Neural progenitor cell (in vitro differentiated cells): ENCODE data around the gene SLC5A10. TPM values are rescaled to one million over a fixed set of nuclear protein-coding genes. Genes with fewer than 3 reads are reported as not detected.
"Not testable (repeated sequence)": the region's sequence is repeated elsewhere in the genome, so short reads cannot be mapped to it uniquely, and the experiment has no call there.

Experiments used
- DNase-seq: peaks from one replicate; pipeline ENCODE4 v3.0.0-alpha.2; 2016; ENCODE audit warnings: low spot score
- H2AFZ ChIP-seq: fragments of 200-600 bp; sonication (generic); replicated peaks from 2 replicates; pipeline ENCODE4 v1.6.1; 2016; ENCODE audit warnings: antibody characterized with exemption
- H3F3A ChIP-seq: fragments of 200-600 bp; sonication (generic); 2 replicates; pipeline ENCODE4 v1.6.1; 2016; ENCODE audit warnings: antibody characterized with exemption, low read depth
- H3K27ac ChIP-seq: fragments of 200-600 bp; sonication (generic); 2 replicates; pipeline ENCODE4 v1.5.1; 2016; ENCODE audit warnings: mild to moderate bottlenecking
- H3K27me3 ChIP-seq: fragments of 200-600 bp; sonication (generic); 2 replicates; pipeline ENCODE4 v1.6.1; 2016; ENCODE audit warnings: mild to moderate bottlenecking, moderate library complexity
- H3K36me3 ChIP-seq: fragments of 200-600 bp; sonication (generic); 2 replicates; pipeline ENCODE4 v1.5.1; 2016
- H3K4me1 ChIP-seq: fragments of 200-600 bp; sonication (generic); 2 replicates; pipeline ENCODE4 v1.6.1; 2016; ENCODE audit warnings: mixed run types
- H3K4me2 ChIP-seq: fragments of 200-600 bp; sonication (generic); 2 replicates; pipeline ENCODE4 v1.6.1; 2016
- H3K4me3 ChIP-seq: fragments of 200-600 bp; sonication (generic); 2 replicates; pipeline ENCODE4 v1.5.1; 2016
- H3K79me2 ChIP-seq: fragments of 200-600 bp; sonication (generic); 2 replicates; pipeline ENCODE4 v1.6.1; 2016; ENCODE audit warnings: low read depth
- H3K9ac ChIP-seq: fragments of 200-600 bp; sonication (generic); 2 replicates; pipeline ENCODE4 v1.6.1; 2016
- H3K9me3 ChIP-seq: fragments of 200-600 bp; sonication (generic); 2 replicates; pipeline ENCODE4 v1.5.1; 2016; ENCODE audit warnings: low read depth
- H4K20me1 ChIP-seq: fragments of 200-600 bp; sonication (generic); 2 replicates; pipeline ENCODE4 v1.6.1; 2016; ENCODE audit warnings: low read depth
- H3K27ac Mint-ChIP-seq: 3 replicates; pipeline ENCODE4 v1.8.0; 2021; ENCODE audit warnings: mixed read lengths
- H3K27me3 Mint-ChIP-seq: 2 replicates; pipeline ENCODE4 v1.8.0; 2022; ENCODE audit warnings: low read depth, mild to moderate bottlenecking, inconsistent platforms, moderate library complexity, mixed read lengths; ENCODE audit not compliant: insufficient read depth
- H3K36me3 Mint-ChIP-seq: 3 replicates; pipeline ENCODE4 v1.8.0; 2021; ENCODE audit warnings: mixed read lengths
- H3K4me1 Mint-ChIP-seq: 3 replicates; pipeline ENCODE4 v1.8.0; 2021; ENCODE audit warnings: mixed read lengths
- H3K4me3 Mint-ChIP-seq: 3 replicates; pipeline ENCODE4 v1.8.0; 2021; ENCODE audit warnings: mild to moderate bottlenecking, moderate library complexity, mixed read lengths
- H3K9me3 Mint-ChIP-seq: 3 replicates; pipeline ENCODE4 v1.8.0; 2020; ENCODE audit warnings: mixed read lengths
- CTCF ChIP-seq: fragments of 200-600 bp; sonication (generic); IDR thresholded peaks from 2 replicates; pipeline ENCODE4 v1.5.1; 2017; ENCODE audit warnings: antibody characterized with exemption, mild to moderate bottlenecking
- EZH2 ChIP-seq: fragments of 200-600 bp; sonication (generic); IDR thresholded peaks from 2 replicates; pipeline ENCODE4 v1.6.1; 2017; ENCODE audit warnings: antibody characterized with exemption, mild to moderate bottlenecking, moderate library complexity
- EZH2phosphoT487 ChIP-seq: fragments of 200-600 bp; sonication (generic); IDR thresholded peaks from 2 replicates; pipeline ENCODE4 v1.6.1; 2017; ENCODE audit warnings: antibody characterized with exemption
- total RNA-seq: library from RNA; depleted of rRNA; stranded (reverse); fragments of >200 nt; gene quantifications from 2 replicates; pipeline ENCODE4 v1.2.3, GENCODE V29; 2015; ENCODE audit warnings: low replicate concordance

The SLC5A10 gene
- total RNA-seq, 1 donor from 2014 or later: not detected

DNA sequence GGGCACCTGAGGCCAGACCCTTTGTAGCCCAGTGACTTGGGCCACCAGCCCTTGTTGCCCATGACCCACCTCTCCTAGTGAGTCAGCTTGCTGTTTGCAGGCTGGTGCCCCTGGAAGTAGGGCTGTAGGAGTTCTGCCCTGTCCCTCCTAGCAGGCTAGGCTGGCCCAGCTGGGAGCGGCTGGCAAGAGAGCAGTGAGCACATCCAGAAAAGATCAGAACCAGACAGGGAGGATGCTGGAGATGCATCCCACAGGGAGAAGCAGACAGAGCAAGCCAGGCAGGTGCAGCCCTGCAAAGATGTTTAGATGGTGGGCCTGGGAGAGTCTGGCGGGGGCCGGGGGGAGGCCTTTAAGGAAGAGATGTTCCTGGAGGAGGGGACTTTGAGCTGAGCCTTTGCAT, 2.4 kb downstream of the SLC5A10 start:
- Histone ChIP-seq H3K4me3 (no peak overlapping the region), H3K36me3 (no peaks in the 10 kb centered on the region), H3K4me2 (no peak overlapping the region), H3K9me3 (no peaks in the 10 kb centered on the region), H3K27me3 (no peaks in the 10 kb centered on the region), H3K27ac (no peak overlapping the region), H3F3A (no peaks in the 10 kb centered on the region), H4K20me1 (no peaks in the 10 kb centered on the region), H2AFZ (no peak overlapping the region), H3K9ac (no peak overlapping the region), H3K79me2 (no peaks in the 10 kb centered on the region), H3K4me1 (no peaks in the 10 kb centered on the region)
- peaks cover 4% of the 10 kb centered on the region for H3K27me3 Mint-ChIP-seq
- H3K4me3 Mint-ChIP-seq: no peak overlapping the region
- DNase-seq: no peak
- TF ChIP-seq CTCF: no peak
- no peaks in the 10 kb centered on the region for H3K9me3 Mint-ChIP-seq
- H3K27ac Mint-ChIP-seq: peak overlapping the region; percentile 33
- H3K4me1 Mint-ChIP-seq: no peaks in the 10 kb centered on the region
- H3K36me3 Mint-ChIP-seq: no peaks in the 10 kb centered on the region

- Mint-ChIP-seq H3K4me1 (no peaks in the 10 kb centered on the region), H3K27ac (no peak overlapping the region), H3K27me3 (peaks cover 4% of the 10 kb centered on the region), H3K9me3 (no peaks in the 10 kb centered on the region), H3K36me3 (no peaks in the 10 kb centered on the region), H3K4me3 (no peak overlapping the region)
- no peaks in the 10 kb centered on the region for H3K36me3 ChIP-seq
- no peaks in the 10 kb centered on the region for H3F3A ChIP-seq
- TF ChIP-seq EZH2 (no peak), EZH2phosphoT487 (no peak), CTCF (no peak)
- no peaks in the 10 kb centered on the region for H3K79me2 ChIP-seq
- H2AFZ ChIP-seq: no peak overlapping the region
- H3K4me2 ChIP-seq: no peak overlapping the region
- no peak for DNase-seq
- no peaks in the 10 kb centered on the region for H3K4me1 ChIP-seq
- no peaks in the 10 kb centered on the region for H3K9me3 ChIP-seq
- no peaks in the 10 kb centered on the region for H3K27me3 ChIP-seq
- no peak overlapping the region for H3K27ac ChIP-seq
- H4K20me1 ChIP-seq: no peaks in the 10 kb centered on the region
- no peak overlapping the region for H3K4me3 ChIP-seq
- H3K9ac ChIP-seq: no peak overlapping the region
These were observed 3.0 kb downstream of the SLC5A10 start for GRCh38 chr17:18955009-18955408.

- not testable (repeated sequence) for H3F3A ChIP-seq, H3K27me3 ChIP-seq, H2AFZ ChIP-seq, H3K27ac ChIP-seq, H3K9ac ChIP-seq, H3K4me3 ChIP-seq, DNase-seq, H4K20me1 ChIP-seq, H3K4me3 Mint-ChIP-seq, H3K36me3 Mint-ChIP-seq, H3K36me3 ChIP-seq, H3K4me2 ChIP-seq, H3K9me3 Mint-ChIP-seq, H3K79me2 ChIP-seq, H3K27me3 Mint-ChIP-seq, H3K27ac Mint-ChIP-seq, H3K4me1 ChIP-seq, H3K9me3 ChIP-seq, H3K4me1 Mint-ChIP-seq
These were observed 4.1 kb downstream of the SLC5A10 start for GRCh38 chr17:18956021-18956420.

DNA sequence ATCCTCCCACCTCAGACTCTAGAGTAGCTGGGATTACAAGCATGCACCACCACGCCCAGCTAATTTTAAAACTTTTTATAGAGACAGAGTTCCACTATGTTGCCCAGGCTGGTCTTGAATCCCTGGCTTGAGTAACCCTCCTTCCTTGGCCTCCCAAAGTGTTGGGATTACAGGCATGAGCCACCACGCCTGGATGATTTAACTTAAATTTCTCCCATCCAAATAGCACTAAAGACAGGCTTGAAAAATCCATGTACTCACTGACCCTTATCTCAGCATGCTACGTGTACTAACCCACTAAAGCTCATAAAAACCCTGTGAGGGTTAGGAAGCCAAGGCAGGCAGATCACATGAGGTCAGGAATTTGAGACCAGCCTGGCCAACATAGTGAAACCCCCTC, 4.6 kb downstream of the SLC5A10 start:
- no peaks in the 10 kb centered on the region for H3K36me3 ChIP-seq
- H3F3A ChIP-seq: no peaks in the 10 kb centered on the region
- Mint-ChIP-seq H3K27ac (no peak overlapping the region), H3K4me3 (no peak overlapping the region), H3K9me3 (no peaks in the 10 kb centered on the region), H3K36me3 (no peaks in the 10 kb centered on the region), H3K4me1 (peaks cover 6% of the 10 kb centered on the region), H3K27me3 (peaks cover 2% of the 10 kb centered on the region)
- no peaks in the 10 kb centered on the region for H3K27me3 ChIP-seq
- H3K4me3 ChIP-seq: no peak overlapping the region
- H4K20me1 ChIP-seq: no peaks in the 10 kb centered on the region
- H3K27ac ChIP-seq: no peak overlapping the region
- H3K79me2 ChIP-seq: no peaks in the 10 kb centered on the region
- H3K9ac ChIP-seq: no peak overlapping the region
- no peaks in the 10 kb centered on the region for H3K4me1 ChIP-seq
- no peak overlapping the region for H3K4me2 ChIP-seq
- no peak for DNase-seq
- H3K9me3 ChIP-seq: no peaks in the 10 kb centered on the region
- H2AFZ ChIP-seq: no peak overlapping the region
- TF ChIP-seq EZH2phosphoT487 (no peak), CTCF (no peak)
